HEK293 (cell line): ENCODE data around the gene OR7C1.

Experiments used
- CTCF ChIA-PET: fragments of 350-600 bp; formaldehyde crosslinking; extraction: SDS; loops from one replicate; lab custom pipeline; 2021; ENCODE audit warnings: antibody characterized with exemption; lab: Yijun Ruan, JAX
- POLR2A ChIA-PET: fragments of 300-600 bp; formaldehyde crosslinking; extraction: SDS; loops from one replicate; lab custom pipeline; 2020; ENCODE audit warnings: antibody characterized with exemption, inconsistent platforms; lab: Yijun Ruan, JAX
- H3K27ac ChIP-seq: fragments of 200-500 bp; sonication (Bioruptor generic); 2 replicates; pipeline ENCODE4 v1.5.1; 2014; ENCODE audit warnings: low read depth, low read length, control low read depth, inconsistent platforms; ENCODE audit errors: extremely low read depth
- H3K36me3 ChIP-seq, 2 experiments: fragments of 200-500 bp in 1 of 2; sonication (Bioruptor generic) in 1 of 2; 1 replicate in 1 of 2; 2 replicates in 1 of 2; pipeline ENCODE4 v1.5.1; 2014 to 2017; ENCODE audit warnings: inconsistent platforms in 2 of 2, low read length in 2 of 2; ENCODE audit not compliant: control insufficient read depth in 2 of 2, insufficient read depth in 1 of 2
- H3K4me1 ChIP-seq: fragments of 200-500 bp; sonication (Bioruptor generic); 2 replicates; pipeline ENCODE4 v1.5.1; 2014; ENCODE audit warnings: mild to moderate bottlenecking, low read length, inconsistent platforms; ENCODE audit not compliant: control insufficient read depth, insufficient read depth
- H3K4me3 ChIP-seq: 2 replicates; pipeline ENCODE4 v1.5.1; 2011; ENCODE audit warnings: low read depth, mild to moderate bottlenecking, control low read depth, low read length, moderate library complexity
- H3K9me3 ChIP-seq: fragments of 200-500 bp; sonication (Bioruptor generic); 2 replicates; pipeline ENCODE4 v1.5.1; 2014; ENCODE audit warnings: low read depth, low read length, inconsistent platforms; ENCODE audit not compliant: control insufficient read depth, insufficient read depth
- BCL11B ChIP-seq: fragments of 450-650 bp; formaldehyde crosslinking; IDR thresholded peaks from 2 replicates; pipeline ENCODE4 v1.5.1; 2016; ENCODE audit warnings: low read depth, missing biosample characterization, missing genetic modification characterization
- GLIS1 ChIP-seq: fragments of 450-650 bp; formaldehyde crosslinking; IDR thresholded peaks from 2 replicates; pipeline ENCODE4 v1.5.1; 2016; ENCODE audit warnings: missing biosample characterization, missing genetic modification characterization
- GLIS2 ChIP-seq: fragments of 450-650 bp; formaldehyde crosslinking; IDR thresholded peaks from 2 replicates; pipeline ENCODE4 v1.5.1; 2016; ENCODE audit warnings: missing biosample characterization, missing genetic modification characterization
- KLF10 ChIP-seq: fragments of 450-650 bp; IDR thresholded peaks from 2 replicates; pipeline ENCODE4 v1.5.1; 2018; ENCODE audit warnings: missing biosample characterization, mild to moderate bottlenecking, missing genetic modification characterization
- KLF8 ChIP-seq: fragments of 450-650 bp; formaldehyde crosslinking; IDR thresholded peaks from 2 replicates; pipeline ENCODE4 v1.5.1; 2016; ENCODE audit warnings: missing biosample characterization, missing genetic modification characterization
- SALL2 ChIP-seq: fragments of 450-650 bp; formaldehyde crosslinking; IDR thresholded peaks from 2 replicates; pipeline ENCODE4 v1.5.0; 2017; ENCODE audit warnings: missing biosample characterization, mild to moderate bottlenecking, missing genetic modification characterization, borderline replicate concordance
- SCRT1 ChIP-seq: fragments of 450-650 bp; formaldehyde crosslinking; IDR thresholded peaks from 2 replicates; pipeline ENCODE4 v1.5.1; 2016; ENCODE audit warnings: missing biosample characterization, missing genetic modification characterization, borderline replicate concordance
- ZBTB17 ChIP-seq: fragments of 450-650 bp; formaldehyde crosslinking; IDR thresholded peaks from 2 replicates; pipeline ENCODE4 v1.5.1; 2016; ENCODE audit warnings: missing biosample characterization, missing genetic modification characterization
- ZBTB21 ChIP-seq: fragments of 450-650 bp; formaldehyde crosslinking; IDR thresholded peaks from 2 replicates; pipeline ENCODE4 v1.5.1; 2017; ENCODE audit warnings: missing biosample characterization, missing genetic modification characterization
- ZIC2 ChIP-seq: fragments of 450-650 bp; formaldehyde crosslinking; IDR thresholded peaks from 2 replicates; pipeline ENCODE4 v1.5.1; 2016; ENCODE audit warnings: missing biosample characterization, missing genetic modification characterization
- ZNF16 ChIP-seq: fragments of 450-650 bp; formaldehyde crosslinking; IDR thresholded peaks from 2 replicates; pipeline ENCODE4 v1.5.1; 2016; ENCODE audit warnings: low read depth, missing biosample characterization, missing genetic modification characterization
- ZNF174 ChIP-seq: fragments of 450-650 bp; formaldehyde crosslinking; IDR thresholded peaks from 2 replicates; pipeline ENCODE4 v1.5.0; 2017; ENCODE audit warnings: missing biosample characterization, mild to moderate bottlenecking, missing genetic modification characterization
- ZNF335 ChIP-seq: fragments of 450-650 bp; formaldehyde crosslinking; conservative IDR thresholded peaks from 2 replicates; pipeline ENCODE4 v1.5.1; 2016; ENCODE audit warnings: missing biosample characterization, missing genetic modification characterization
- ZNF433 ChIP-seq: fragments of 450-650 bp; formaldehyde crosslinking; IDR thresholded peaks from 2 replicates; pipeline ENCODE4 v1.5.1; 2016; ENCODE audit warnings: missing biosample characterization, missing genetic modification characterization, low read depth
- ZNF510 ChIP-seq: fragments of 450-650 bp; formaldehyde crosslinking; IDR thresholded peaks from 2 replicates; pipeline ENCODE4 v1.5.1; 2018; ENCODE audit warnings: mild to moderate bottlenecking, missing genetic modification characterization, missing biosample characterization; ENCODE audit not compliant: insufficient replicate concordance
- ZNF600 ChIP-seq: fragments of 450-650 bp; formaldehyde crosslinking; IDR thresholded peaks from 2 replicates; pipeline ENCODE4 v1.5.1; 2016; ENCODE audit warnings: missing biosample characterization, missing genetic modification characterization
- ZNF776 ChIP-seq: fragments of 450-650 bp; formaldehyde crosslinking; IDR thresholded peaks from 2 replicates; pipeline ENCODE4 v1.5.0; 2017; ENCODE audit warnings: missing biosample characterization, missing genetic modification characterization, borderline replicate concordance
- ZNF837 ChIP-seq: fragments of 450-650 bp; formaldehyde crosslinking; IDR thresholded peaks from 2 replicates; pipeline ENCODE4 v1.5.1; 2016; ENCODE audit warnings: missing biosample characterization, missing genetic modification characterization
- ZXDB ChIP-seq: fragments of 450-650 bp; formaldehyde crosslinking; IDR thresholded peaks from 2 replicates; pipeline ENCODE4 v1.5.1; 2016; ENCODE audit warnings: missing biosample characterization, missing genetic modification characterization
- TF ChIP-seq, protein P1 (sequence below): fragments of 450-650 bp; formaldehyde crosslinking; IDR thresholded peaks from 2 replicates; pipeline ENCODE4 v1.5.1; 2016; ENCODE audit warnings: missing biosample characterization, missing genetic modification characterization, borderline replicate concordance
- TF ChIP-seq, protein P2 (sequence below): fragments of 450-650 bp; formaldehyde crosslinking; IDR thresholded peaks from 2 replicates; pipeline ENCODE4 v1.5.1; 2016; ENCODE audit warnings: missing biosample characterization, missing genetic modification characterization
- TF ChIP-seq, protein P3 (sequence below): fragments of 450-650 bp; formaldehyde crosslinking; IDR thresholded peaks from 2 replicates; pipeline ENCODE4 v1.5.1; 2016; ENCODE audit warnings: missing biosample characterization, missing genetic modification characterization
- TF ChIP-seq, protein P4 (sequence below): fragments of 450-650 bp; formaldehyde crosslinking; IDR thresholded peaks from 2 replicates; pipeline ENCODE4; 2016; ENCODE audit warnings: missing biosample characterization, missing genetic modification characterization

OR7C1 gene

DNA sequence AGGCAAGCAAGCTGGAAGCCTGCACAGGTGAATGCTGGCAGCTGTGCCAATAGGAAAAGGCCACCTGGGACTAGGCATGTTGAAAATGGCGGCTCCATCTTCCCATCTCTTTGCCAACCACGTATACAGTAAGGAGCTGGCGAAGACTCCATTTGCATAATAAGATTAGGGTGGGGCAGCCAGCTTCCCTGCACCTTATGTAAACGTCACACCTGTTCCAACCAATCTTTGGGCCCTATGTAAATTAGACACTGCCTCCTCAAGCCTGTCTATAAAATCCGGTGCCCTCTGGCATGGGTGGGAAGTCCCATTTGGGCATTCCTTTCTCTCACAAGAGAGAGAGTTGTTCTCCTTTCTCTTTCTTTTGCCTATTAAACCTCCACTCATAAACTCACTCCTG, 73.4 kb downstream of the OR7C1 start (continued):
- TF ChIP-seq, protein P1, sequence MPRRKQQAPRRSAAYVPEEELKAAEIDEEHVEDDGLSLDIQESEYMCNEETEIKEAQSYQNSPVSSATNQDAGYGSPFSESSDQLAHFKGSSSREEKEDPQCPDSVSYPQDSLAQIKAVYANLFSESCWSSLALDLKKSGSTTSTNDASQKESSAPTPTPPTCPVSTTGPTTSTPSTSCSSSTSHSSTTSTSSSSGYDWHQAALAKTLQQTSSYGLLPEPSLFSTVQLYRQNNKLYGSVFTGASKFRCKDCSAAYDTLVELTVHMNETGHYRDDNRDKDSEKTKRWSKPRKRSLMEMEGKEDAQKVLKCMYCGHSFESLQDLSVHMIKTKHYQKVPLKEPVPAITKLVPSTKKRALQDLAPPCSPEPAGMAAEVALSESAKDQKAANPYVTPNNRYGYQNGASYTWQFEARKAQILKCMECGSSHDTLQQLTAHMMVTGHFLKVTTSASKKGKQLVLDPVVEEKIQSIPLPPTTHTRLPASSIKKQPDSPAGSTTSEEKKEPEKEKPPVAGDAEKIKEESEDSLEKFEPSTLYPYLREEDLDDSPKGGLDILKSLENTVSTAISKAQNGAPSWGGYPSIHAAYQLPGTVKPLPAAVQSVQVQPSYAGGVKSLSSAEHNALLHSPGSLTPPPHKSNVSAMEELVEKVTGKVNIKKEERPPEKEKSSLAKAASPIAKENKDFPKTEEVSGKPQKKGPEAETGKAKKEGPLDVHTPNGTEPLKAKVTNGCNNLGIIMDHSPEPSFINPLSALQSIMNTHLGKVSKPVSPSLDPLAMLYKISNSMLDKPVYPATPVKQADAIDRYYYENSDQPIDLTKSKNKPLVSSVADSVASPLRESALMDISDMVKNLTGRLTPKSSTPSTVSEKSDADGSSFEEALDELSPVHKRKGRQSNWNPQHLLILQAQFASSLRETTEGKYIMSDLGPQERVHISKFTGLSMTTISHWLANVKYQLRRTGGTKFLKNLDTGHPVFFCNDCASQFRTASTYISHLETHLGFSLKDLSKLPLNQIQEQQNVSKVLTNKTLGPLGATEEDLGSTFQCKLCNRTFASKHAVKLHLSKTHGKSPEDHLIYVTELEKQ (tag by site-specific recombination) = no peak
- TF ChIP-seq ZNF433 (tag by site-specific recombination) (no peak), ZBTB21 (no peak), ZNF510 (tag by site-specific recombination) (no peak), BCL11B (tag by site-specific recombination) (no peak), ZNF16 (no peak), ZNF837 (tag by site-specific recombination) (no peak), KLF10 (tag by site-specific recombination) (no peak)

DNA sequence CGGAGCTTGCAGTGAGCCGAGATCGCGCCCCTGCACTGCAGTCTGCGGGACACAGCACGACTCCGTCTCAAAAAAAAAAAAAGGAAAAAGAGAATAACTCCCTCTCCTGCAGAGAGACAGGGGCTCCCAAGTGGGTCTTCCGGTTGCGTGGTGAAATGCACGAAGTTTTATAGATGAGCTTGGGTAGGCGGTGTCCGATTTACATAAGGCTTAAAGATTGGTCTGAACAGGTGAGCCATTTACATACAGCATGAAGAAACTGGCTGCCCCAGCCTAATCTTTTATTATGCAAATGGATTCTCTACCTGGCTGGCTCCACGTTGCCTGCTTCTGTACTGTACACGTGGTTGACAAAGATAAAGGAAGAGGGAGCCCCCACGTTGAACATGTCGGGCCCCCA, 76.2 kb downstream of the OR7C1 start:
- Histone ChIP-seq H3K4me1 (no peaks in the 10 kb centered on the region), H3K27ac (no peak overlapping the region), H3K4me3 (peak overlapping the region; percentile 9), H3K36me3 (no peaks in the 10 kb centered on the region), H3K9me3 (no peaks in the 10 kb centered on the region)
- POLR2A ChIA-PET = interaction anchor here (0.9 kb wide), 1 partner anchor 69 kb away, joined by 6 read pairs; the partner anchor contains the start of gene ZNF333
- CTCF ChIA-PET = interaction anchor here (0.6 to 0.8 kb wide), 2 partner anchors 28 to 1576 kb away, joined by 3 to 4 read pairs; no protein-coding TSS in a partner anchor
- TF ChIP-seq SCRT1 (tag by site-specific recombination) (no peak), GLIS1 (tag by site-specific recombination) (peak; percentile 74), ZXDB (tag by site-specific recombination) (peak; percentile 83), ZBTB17 (peak; percentile 36; the same call in 1 of the 2 replicates), ZNF600 (tag by site-specific recombination) (peak; percentile 82), ZNF776 (tag by site-specific recombination) (no peak), KLF8 (tag by site-specific recombination) (0 out of 2 replicates have a peak, but pooled peaks have one; percentile 16), SALL2 (no peak), GLIS2 (tag by site-specific recombination) (no peak), ZNF335 (tag by site-specific recombination) (peak; percentile 43), ZIC2 (tag by site-specific recombination) (peak; percentile 83), ZNF174 (tag by site-specific recombination) (no peak)
- TF ChIP-seq, protein P2, sequence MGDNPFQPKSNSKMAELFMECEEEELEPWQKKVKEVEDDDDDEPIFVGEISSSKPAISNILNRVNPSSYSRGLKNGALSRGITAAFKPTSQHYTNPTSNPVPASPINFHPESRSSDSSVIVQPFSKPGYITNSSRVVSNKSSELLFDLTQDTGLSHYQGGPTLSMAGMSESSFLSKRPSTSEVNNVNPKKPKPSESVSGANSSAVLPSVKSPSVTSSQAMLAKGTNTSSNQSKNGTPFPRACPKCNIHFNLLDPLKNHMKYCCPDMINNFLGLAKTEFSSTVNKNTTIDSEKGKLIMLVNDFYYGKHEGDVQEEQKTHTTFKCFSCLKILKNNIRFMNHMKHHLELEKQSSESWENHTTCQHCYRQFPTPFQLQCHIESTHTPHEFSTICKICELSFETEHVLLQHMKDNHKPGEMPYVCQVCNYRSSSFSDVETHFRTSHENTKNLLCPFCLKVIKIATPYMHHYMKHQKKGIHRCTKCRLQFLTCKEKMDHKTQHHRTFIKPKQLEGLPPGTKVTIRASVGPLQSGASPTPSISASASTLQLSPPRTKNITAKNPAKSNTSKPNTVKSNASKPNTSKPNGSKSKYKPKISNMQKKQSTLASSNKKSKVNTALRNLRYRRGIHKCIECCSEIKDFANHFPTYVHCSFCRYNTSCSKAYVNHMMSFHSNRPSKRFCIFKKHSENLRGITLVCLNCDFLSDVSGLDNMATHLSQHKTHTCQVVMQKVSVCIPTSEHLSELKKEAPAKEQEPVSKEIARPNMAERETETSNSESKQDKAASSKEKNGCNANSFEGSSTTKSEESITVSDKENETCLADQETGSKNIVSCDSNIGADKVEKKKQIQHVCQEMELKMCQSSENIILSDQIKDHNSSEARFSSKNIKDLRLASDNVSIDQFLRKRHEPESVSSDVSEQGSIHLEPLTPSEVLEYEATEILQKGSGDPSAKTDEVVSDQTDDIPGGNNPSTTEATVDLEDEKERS (tag by site-specific recombination) = no peak
- TF ChIP-seq, protein P3, sequence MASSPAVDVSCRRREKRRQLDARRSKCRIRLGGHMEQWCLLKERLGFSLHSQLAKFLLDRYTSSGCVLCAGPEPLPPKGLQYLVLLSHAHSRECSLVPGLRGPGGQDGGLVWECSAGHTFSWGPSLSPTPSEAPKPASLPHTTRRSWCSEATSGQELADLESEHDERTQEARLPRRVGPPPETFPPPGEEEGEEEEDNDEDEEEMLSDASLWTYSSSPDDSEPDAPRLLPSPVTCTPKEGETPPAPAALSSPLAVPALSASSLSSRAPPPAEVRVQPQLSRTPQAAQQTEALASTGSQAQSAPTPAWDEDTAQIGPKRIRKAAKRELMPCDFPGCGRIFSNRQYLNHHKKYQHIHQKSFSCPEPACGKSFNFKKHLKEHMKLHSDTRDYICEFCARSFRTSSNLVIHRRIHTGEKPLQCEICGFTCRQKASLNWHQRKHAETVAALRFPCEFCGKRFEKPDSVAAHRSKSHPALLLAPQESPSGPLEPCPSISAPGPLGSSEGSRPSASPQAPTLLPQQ = no peak
- TF ChIP-seq, protein P4, sequence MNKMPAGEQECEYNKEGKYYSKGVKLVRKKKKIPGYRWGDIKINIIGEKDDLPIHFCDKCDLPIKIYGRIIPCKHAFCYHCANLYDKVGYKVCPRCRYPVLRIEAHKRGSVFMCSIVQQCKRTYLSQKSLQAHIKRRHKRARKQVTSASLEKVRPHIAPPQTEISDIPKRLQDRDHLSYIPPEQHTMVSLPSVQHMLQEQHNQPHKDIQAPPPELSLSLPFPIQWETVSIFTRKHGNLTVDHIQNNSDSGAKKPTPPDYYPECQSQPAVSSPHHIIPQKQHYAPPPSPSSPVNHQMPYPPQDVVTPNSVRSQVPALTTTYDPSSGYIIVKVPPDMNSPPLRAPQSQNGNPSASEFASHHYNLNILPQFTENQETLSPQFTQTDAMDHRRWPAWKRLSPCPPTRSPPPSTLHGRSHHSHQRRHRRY (tag by site-specific recombination) = no peak
